GM20431 (cell line): ENCODE measurements around the gene COA1.
"Not testable (repeated sequence)": the region's sequence is repeated elsewhere in the genome, so short reads cannot be mapped to it uniquely, and the experiment has no call there.

Source experiments
- in situ Hi-C: fragments of 300-500 bp; cut with MseI, MboI; formaldehyde crosslinking; loops from one replicate; pipeline ENCODE4 v1.15.0; 2020; ENCODE audit warnings: low sequenced_read_pairs; ENCODE audit not compliant: unreplicated experiment

The COA1 gene

GRCh38 chr7:43695365-43695764 is 34.0 kb downstream of the COA1 start:
- in situ Hi-C loops: no loop called here

- in situ Hi-C loops: no loop called here
These were observed 34.9 kb downstream of the COA1 start for GRCh38 chr7:43694399-43694748.

- in situ Hi-C loops: no loop called here
These were observed 35.5 kb downstream of the COA1 start for GRCh38 chr7:43693687-43694398.

GRCh38 chr7:43692582-43693373 is 36.5 kb downstream of the COA1 start:
- in situ Hi-C loops: no loop called here

- in situ Hi-C loops: no loop called here
These were observed 37.7 kb downstream of the COA1 start for GRCh38 chr7:43691611-43692010.

- in situ Hi-C loops: no loop called here
These were observed 40.2 kb downstream of the COA1 start for GRCh38 chr7:43689115-43689514.

GRCh38 chr7:43687866-43688265 is 41.5 kb downstream of the COA1 start:
- in situ Hi-C loops: not testable (repeated sequence)

- in situ Hi-C loops: no loop called here
These were observed 42.3 kb downstream of the COA1 start for GRCh38 chr7:43686991-43687390.

GRCh38 chr7:43680736-43681135 is 48.6 kb downstream of the COA1 start:
- in situ Hi-C loops: no loop called here

- in situ Hi-C loops: no loop called here
These were observed 49.9 kb downstream of the COA1 start for GRCh38 chr7:43679210-43680068.

- in situ Hi-C loops: no loop called here
These were observed 51.0 kb downstream of the COA1 start for GRCh38 chr7:43678315-43678714.

GRCh38 chr7:43677864-43678263 is 51.5 kb downstream of the COA1 start:
- in situ Hi-C loops: no loop called here

GRCh38 chr7:43674559-43675436 is 54.5 kb downstream of the COA1 start:
- in situ Hi-C loops: no loop called here

GRCh38 chr7:43673243-43673976 is 55.9 kb downstream of the COA1 start:
- in situ Hi-C loops: not testable (repeated sequence)

- in situ Hi-C loops: no loop called here
These were observed 57.8 kb downstream of the COA1 start for GRCh38 chr7:43671521-43671920.

GRCh38 chr7:43669286-43670081 is 59.8 kb downstream of the COA1 start:
- in situ Hi-C loops: no loop called here

- in situ Hi-C loops: no loop called here
These were observed 61.3 kb downstream of the COA1 start for GRCh38 chr7:43668035-43668434.

GRCh38 chr7:43666938-43667337 is 62.4 kb downstream of the COA1 start:
- in situ Hi-C loops: no loop called here
